NCI-H2107 treated with DMSO at 0.1 percent for 48 hours (cell line): ENCODE data around the gene VWA8.

ENCODE experiments used
- DNase-seq: peaks from one replicate; lab custom pipeline; 2025; ENCODE audit not compliant: unreplicated experiment; lab: John Stamatoyannopoulos, UW

The VWA8 gene

GRCh38 chr13:41960637-41961465 is at the start of gene VWA8:
TSS of gene VWA8 (minus strand) at chr13:41961109. CDS start at chr13:41961015, 94 bp downstream.
- peak; percentile 13 for DNase-seq

GRCh38 chr13:42009057-42009456 is 48.1 kb upstream of the VWA8 start:
- no peak for DNase-seq

GRCh38 chr13:42007844-42008243 is 46.9 kb upstream of the VWA8 start:
- no peak for DNase-seq

GRCh38 chr13:42002066-42002465 is 41.2 kb upstream of the VWA8 start:
- DNase-seq = no peak

GRCh38 chr13:42001580-42001979 is 40.7 kb upstream of the VWA8 start:
- DNase-seq = no peak

- DNase-seq = no peak
Measured at GRCh38 chr13:42000846-42001245, 39.9 kb upstream of the VWA8 start.

GRCh38 chr13:41997396-41997795 is 36.5 kb upstream of the VWA8 start:
- no peak for DNase-seq

GRCh38 chr13:41995946-41996345 is 35.0 kb upstream of the VWA8 start:
- DNase-seq = no peak

GRCh38 chr13:41995336-41995735 is 34.4 kb upstream of the VWA8 start:
- DNase-seq = no peak

DNA sequence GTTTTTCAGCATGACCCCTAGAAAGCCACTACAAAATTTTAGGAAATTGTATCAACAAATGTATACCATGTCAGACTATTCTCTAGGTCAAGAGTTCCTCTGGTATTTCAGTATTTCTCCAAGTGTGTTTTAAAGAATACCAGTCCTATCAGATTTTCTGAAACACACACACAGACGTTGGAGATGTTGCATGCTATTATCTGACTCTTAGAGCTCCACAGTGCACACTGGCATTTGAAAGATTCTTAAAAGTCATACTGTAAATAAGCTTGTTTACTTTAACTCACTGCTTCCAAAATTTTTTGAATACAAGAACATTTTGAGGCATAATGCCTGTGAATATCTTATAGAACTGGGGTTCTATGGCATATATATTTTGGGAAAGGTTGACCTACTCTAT is 33.8 kb upstream of the VWA8 start:
- DNase-seq = no peak

DNA sequence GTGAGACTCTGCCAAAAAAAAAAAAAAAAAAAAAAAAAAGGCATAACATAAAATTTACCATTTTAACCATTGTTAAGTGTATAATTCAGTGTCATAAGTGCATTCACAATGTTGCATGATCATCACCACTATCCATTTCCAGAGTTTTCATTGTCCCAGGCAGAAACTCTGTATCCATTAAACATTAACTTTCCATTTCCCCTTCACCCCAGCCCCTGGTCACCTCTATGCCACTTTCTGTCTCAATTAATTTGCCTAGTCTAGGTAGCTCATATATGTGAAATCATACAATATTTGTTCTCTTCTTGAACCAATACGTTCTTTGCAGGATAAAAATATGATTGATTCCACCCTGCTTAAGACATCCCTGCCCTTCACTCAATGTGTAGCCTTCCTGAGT is 31.0 kb upstream of the VWA8 start:
- no peak for DNase-seq

DNA sequence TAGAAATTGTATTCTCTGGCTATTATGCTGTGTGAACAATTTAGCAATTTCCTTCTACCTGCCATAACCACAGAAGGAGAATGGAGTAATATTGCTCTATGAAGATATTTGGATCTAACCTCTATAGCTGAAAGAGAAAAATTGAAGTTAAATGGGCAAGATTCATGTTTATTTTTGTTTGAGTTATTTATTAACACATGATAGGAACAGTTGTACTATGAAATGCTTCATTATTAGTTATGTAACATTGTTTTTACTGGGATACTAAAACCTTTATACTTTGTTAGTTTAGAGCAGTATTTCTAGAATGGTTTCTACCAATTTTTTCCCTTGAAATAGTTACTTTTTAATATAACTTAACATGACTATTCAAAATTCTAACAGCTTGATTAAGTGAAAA is 27.3 kb upstream of the VWA8 start:
- DNase-seq = no peak

DNA sequence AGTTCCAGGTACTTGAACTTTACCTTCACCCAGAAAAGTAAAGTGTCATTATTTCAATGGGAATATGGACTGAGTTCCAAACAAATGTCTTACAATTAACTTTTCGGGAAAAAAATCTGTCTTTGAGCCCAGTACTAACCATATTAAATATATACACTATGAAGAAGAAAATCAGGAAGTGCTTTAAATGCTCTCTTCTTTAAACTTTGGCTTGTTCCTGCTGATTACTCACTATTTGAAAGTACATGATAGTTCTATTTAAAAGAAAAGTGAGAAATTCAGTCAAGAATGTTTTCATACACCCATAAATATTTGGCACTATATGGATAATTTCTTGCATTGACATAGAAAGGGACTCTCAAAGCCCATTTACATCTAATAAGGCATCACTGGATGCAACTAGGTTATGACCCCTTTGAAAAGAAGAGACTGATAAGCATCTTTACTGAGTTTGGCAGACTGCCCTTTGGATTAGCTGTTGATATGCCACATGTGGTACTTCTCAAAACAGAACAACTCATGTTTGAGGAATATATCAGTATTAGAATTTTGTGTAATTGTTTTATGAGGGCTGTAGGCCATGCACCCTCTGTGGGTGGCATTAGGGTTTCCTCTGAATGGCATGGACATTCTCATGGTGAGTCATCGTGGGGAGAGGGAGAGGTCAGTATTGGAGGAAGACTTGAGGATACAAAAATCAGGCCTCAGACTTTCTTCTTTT is 25.0 kb upstream of the VWA8 start:
- DNase-seq = no peak

GRCh38 chr13:41981951-41982715 is 21.2 kb upstream of the VWA8 start:
- no peak for DNase-seq

DNA sequence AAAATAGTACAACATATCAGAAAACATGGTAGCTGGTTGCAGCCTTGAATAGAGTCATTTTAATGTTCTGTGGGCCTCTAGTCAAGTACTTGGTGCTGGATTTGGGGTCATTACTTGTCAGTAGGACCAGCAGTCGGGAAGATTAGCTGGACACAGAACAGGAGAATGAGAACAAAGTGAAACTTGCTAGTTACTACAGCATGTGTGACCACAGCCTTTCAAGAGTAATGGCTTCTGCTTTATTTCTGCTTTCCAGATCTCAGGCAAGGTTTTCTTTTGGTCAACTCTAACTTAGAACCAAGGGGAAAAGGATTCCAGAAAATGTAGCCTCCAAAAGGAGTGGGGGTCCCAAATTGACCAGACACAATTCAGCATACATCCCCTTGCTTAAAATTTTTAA is 17.1 kb upstream of the VWA8 start:
- DNase-seq = no peak

GRCh38 chr13:41976476-41976875 is 15.6 kb upstream of the VWA8 start:
- no peak for DNase-seq

DNA sequence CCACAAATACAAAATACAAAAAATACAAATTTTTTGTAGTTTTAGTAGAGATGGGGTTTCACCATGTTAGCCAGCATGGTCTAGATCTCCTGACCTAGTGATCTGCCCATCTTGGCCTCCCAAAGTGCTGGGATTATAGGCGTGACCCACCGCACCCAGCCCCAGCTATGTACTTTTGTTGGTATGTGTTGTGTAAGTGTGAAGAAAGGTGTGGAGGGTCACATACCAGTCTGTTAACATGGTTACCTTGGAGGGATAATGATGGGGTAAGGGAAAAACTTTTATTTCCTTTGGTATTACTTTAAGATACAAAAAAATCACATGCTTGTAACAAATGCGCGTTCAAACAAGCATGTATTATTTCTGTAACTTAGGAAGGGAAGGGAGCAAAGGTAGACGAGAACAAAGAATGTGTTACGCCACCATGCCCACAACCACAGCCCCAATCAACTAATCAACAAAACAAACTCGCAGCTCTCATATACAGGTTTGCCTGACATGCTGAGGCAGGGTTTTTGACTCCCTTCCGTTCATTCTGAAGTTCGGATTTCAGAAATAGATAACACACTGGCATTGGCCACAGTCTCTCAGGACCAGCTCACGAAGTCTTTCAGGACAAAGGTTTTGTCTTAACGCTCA is 13.5 kb upstream of the VWA8 start:
- peak; percentile 9 for DNase-seq

GRCh38 chr13:41973247-41973741 is 12.4 kb upstream of the VWA8 start:
- DNase-seq = no peak

DNA sequence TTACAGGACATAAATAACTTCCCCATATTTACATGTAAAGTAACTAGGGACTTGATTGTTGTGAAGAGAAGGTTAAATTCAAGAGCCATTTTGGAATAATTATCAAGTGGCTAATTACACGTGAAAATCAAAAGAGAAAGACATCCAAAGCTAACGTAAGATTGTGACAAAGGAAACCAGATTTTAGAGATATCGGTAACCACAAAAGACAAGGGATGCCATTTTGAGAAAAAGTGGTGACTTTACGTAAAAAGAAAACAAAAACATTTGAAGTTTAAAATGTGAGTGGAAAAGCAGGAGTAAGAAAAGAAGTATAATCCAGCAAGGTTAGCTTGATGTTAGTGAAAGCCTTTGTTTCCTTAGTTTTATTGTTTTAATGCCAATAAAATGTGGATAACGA is 10.9 kb upstream of the VWA8 start:
- DNase-seq = no peak

DNA sequence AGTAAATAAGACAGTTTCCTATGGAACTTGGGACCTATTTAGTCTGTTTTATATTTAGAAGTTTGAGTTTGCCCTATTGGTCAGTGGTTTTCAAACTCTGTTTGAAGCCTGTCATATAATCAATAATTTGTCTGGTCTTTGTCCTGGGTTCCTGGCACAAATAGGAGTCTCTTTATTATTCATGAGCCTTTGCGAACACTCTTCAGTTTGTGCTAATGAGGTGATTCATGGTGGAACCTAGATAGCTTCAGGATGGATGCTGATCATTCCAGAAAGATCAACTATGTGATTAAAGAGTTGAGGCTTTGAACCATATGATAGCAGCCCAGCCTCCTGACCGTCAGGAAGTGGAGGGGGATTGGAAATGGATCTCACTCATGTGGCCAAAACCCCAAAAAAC is 10.0 kb upstream of the VWA8 start:
- no peak for DNase-seq

GRCh38 chr13:41970022-41970421 is 9.1 kb upstream of the VWA8 start:
- DNase-seq = no peak
